HEK293 (cell line): ENCODE data around the gene OR2V1.

ENCODE experiments used
- CTCF ChIA-PET: fragments of 350-600 bp; formaldehyde crosslinking; extraction: SDS; loops from one replicate; lab custom pipeline; 2021; ENCODE audit warnings: antibody characterized with exemption; lab: Yijun Ruan, JAX
- POLR2A ChIA-PET: fragments of 300-600 bp; formaldehyde crosslinking; extraction: SDS; loops from one replicate; lab custom pipeline; 2020; ENCODE audit warnings: antibody characterized with exemption, inconsistent platforms; lab: Yijun Ruan, JAX
- H3K27ac ChIP-seq: fragments of 200-500 bp; sonication (Bioruptor generic); 2 replicates; pipeline ENCODE4 v1.5.1; 2014; ENCODE audit warnings: low read depth, low read length, control low read depth, inconsistent platforms; ENCODE audit errors: extremely low read depth
- H3K36me3 ChIP-seq, 2 experiments: fragments of 200-500 bp in 1 of 2; sonication (Bioruptor generic) in 1 of 2; 1 replicate in 1 of 2; 2 replicates in 1 of 2; pipeline ENCODE4 v1.5.1; 2014 to 2017; ENCODE audit warnings: inconsistent platforms in 2 of 2, low read length in 2 of 2; ENCODE audit not compliant: control insufficient read depth in 2 of 2, insufficient read depth in 1 of 2
- H3K4me1 ChIP-seq: fragments of 200-500 bp; sonication (Bioruptor generic); 2 replicates; pipeline ENCODE4 v1.5.1; 2014; ENCODE audit warnings: mild to moderate bottlenecking, low read length, inconsistent platforms; ENCODE audit not compliant: control insufficient read depth, insufficient read depth
- H3K4me3 ChIP-seq: 2 replicates; pipeline ENCODE4 v1.5.1; 2011; ENCODE audit warnings: low read depth, mild to moderate bottlenecking, control low read depth, low read length, moderate library complexity
- H3K9me3 ChIP-seq: fragments of 200-500 bp; sonication (Bioruptor generic); 2 replicates; pipeline ENCODE4 v1.5.1; 2014; ENCODE audit warnings: low read depth, low read length, inconsistent platforms; ENCODE audit not compliant: control insufficient read depth, insufficient read depth
- KLF1 ChIP-seq: fragments of 450-650 bp; formaldehyde crosslinking; IDR thresholded peaks from 2 replicates; pipeline ENCODE4 v1.5.1; 2016; ENCODE audit warnings: missing biosample characterization, missing genetic modification characterization
- MZF1 ChIP-seq: fragments of 450-650 bp; formaldehyde crosslinking; IDR thresholded peaks from 2 replicates; pipeline ENCODE4 v1.5.1; 2017; ENCODE audit warnings: missing biosample characterization, missing genetic modification characterization, borderline replicate concordance
- SCRT2 ChIP-seq: fragments of 450-650 bp; formaldehyde crosslinking; IDR thresholded peaks from 2 replicates; pipeline ENCODE4 v1.5.1; 2016; ENCODE audit warnings: missing biosample characterization, missing genetic modification characterization
- YY2 ChIP-seq: fragments of 450-650 bp; formaldehyde crosslinking; IDR thresholded peaks from 2 replicates; pipeline ENCODE4 v1.5.1; 2016; ENCODE audit warnings: missing biosample characterization, missing genetic modification characterization
- ZBTB21 ChIP-seq: fragments of 450-650 bp; formaldehyde crosslinking; IDR thresholded peaks from 2 replicates; pipeline ENCODE4 v1.5.1; 2017; ENCODE audit warnings: missing biosample characterization, missing genetic modification characterization
- ZBTB48 ChIP-seq: fragments of 450-650 bp; formaldehyde crosslinking; IDR thresholded peaks from 2 replicates; pipeline ENCODE4 v1.5.1; 2016; ENCODE audit warnings: missing biosample characterization, missing genetic modification characterization
- ZFP3 ChIP-seq: fragments of 450-650 bp; formaldehyde crosslinking; IDR thresholded peaks from 2 replicates; pipeline ENCODE4 v1.5.1; 2016; ENCODE audit warnings: low read depth, missing biosample characterization, missing genetic modification characterization
- ZFP37 ChIP-seq: fragments of 450-650 bp; formaldehyde crosslinking; IDR thresholded peaks from 2 replicates; pipeline ENCODE4 v1.5.1; 2016; ENCODE audit warnings: missing biosample characterization, missing genetic modification characterization
- ZFP69B ChIP-seq: fragments of 450-650 bp; formaldehyde crosslinking; IDR thresholded peaks from 2 replicates; pipeline ENCODE4 v1.5.1; 2016; ENCODE audit warnings: missing biosample characterization, missing genetic modification characterization
- ZNF138 ChIP-seq: fragments of 450-650 bp; formaldehyde crosslinking; IDR thresholded peaks from 2 replicates; pipeline ENCODE4 v1.5.1; 2016; ENCODE audit warnings: missing biosample characterization, missing genetic modification characterization, borderline replicate concordance
- ZNF202 ChIP-seq: fragments of 450-650 bp; formaldehyde crosslinking; IDR thresholded peaks from 2 replicates; pipeline ENCODE4 v1.5.1; 2016; ENCODE audit warnings: missing biosample characterization, missing genetic modification characterization, borderline replicate concordance
- ZNF248 ChIP-seq: fragments of 450-650 bp; formaldehyde crosslinking; IDR thresholded peaks from 2 replicates; pipeline ENCODE4 v1.5.1; 2017; ENCODE audit warnings: missing biosample characterization, missing genetic modification characterization
- ZNF350 ChIP-seq: fragments of 450-650 bp; formaldehyde crosslinking; IDR thresholded peaks from 2 replicates; pipeline ENCODE4 v1.5.0; 2017; ENCODE audit warnings: missing biosample characterization, mild to moderate bottlenecking, missing genetic modification characterization
- ZNF37A ChIP-seq: fragments of 450-650 bp; IDR thresholded peaks from 2 replicates; pipeline ENCODE4 v1.5.1; 2018; ENCODE audit warnings: missing biosample characterization, missing genetic modification characterization
- ZNF510 ChIP-seq: fragments of 450-650 bp; formaldehyde crosslinking; IDR thresholded peaks from 2 replicates; pipeline ENCODE4 v1.5.1; 2018; ENCODE audit warnings: mild to moderate bottlenecking, missing genetic modification characterization, missing biosample characterization; ENCODE audit not compliant: insufficient replicate concordance
- ZNF664 ChIP-seq: fragments of 450-650 bp; formaldehyde crosslinking; IDR thresholded peaks from 2 replicates; pipeline ENCODE4 v1.5.1; 2016; ENCODE audit warnings: missing biosample characterization, missing genetic modification characterization
- ZNF670 ChIP-seq: fragments of 450-650 bp; formaldehyde crosslinking; IDR thresholded peaks from 2 replicates; pipeline ENCODE4 v1.5.1; 2016; ENCODE audit warnings: missing biosample characterization, missing genetic modification characterization, low read depth
- TF ChIP-seq, protein P1 (sequence below): fragments of 450-650 bp; formaldehyde crosslinking; IDR thresholded peaks from 2 replicates; pipeline ENCODE4 v1.5.1; 2016; ENCODE audit warnings: missing biosample characterization, missing genetic modification characterization
- TF ChIP-seq, protein P2 (sequence below): fragments of 450-650 bp; formaldehyde crosslinking; IDR thresholded peaks from 2 replicates; pipeline ENCODE4 v1.5.1; 2016; ENCODE audit warnings: missing biosample characterization, missing genetic modification characterization
- TF ChIP-seq, protein P3 (sequence below): fragments of 450-650 bp; formaldehyde crosslinking; IDR thresholded peaks from 2 replicates; pipeline ENCODE4; 2016; ENCODE audit warnings: missing biosample characterization, missing genetic modification characterization

Gene OR2V1

DNA sequence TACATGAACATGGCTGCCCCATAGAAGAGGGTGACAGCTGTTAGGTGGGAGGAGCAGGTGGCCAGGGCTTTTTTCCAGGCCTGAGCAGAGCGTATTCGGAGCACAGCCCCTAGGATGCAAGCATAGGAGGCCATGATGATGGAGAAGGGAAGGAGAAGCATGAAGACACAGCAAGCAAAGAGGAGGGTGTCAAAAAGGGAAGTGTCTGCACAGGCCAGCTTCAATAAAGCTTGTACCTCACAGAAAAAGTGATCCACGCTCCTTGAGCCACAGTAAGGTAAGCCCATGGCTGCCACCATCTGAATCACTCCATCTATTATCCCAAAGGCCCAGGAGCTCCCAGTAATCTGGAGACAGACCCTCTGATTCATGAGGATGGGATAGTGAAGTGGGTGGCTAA lies 6.4 kb downstream of the OR2V1 start:
- no peak overlapping the region for H3K27ac ChIP-seq
- H3K36me3 ChIP-seq, result no peaks in the 10 kb centered on the region
- H3K4me1 ChIP-seq, result no peaks in the 10 kb centered on the region
- no peak for TF ChIP-seq SCRT2 (tag by site-specific recombination)
- no peak for TF ChIP-seq ZNF37A (tag by site-specific recombination)
- no peak for TF ChIP-seq ZBTB21 (tag by site-specific recombination)
- TF ChIP-seq, protein P1, sequence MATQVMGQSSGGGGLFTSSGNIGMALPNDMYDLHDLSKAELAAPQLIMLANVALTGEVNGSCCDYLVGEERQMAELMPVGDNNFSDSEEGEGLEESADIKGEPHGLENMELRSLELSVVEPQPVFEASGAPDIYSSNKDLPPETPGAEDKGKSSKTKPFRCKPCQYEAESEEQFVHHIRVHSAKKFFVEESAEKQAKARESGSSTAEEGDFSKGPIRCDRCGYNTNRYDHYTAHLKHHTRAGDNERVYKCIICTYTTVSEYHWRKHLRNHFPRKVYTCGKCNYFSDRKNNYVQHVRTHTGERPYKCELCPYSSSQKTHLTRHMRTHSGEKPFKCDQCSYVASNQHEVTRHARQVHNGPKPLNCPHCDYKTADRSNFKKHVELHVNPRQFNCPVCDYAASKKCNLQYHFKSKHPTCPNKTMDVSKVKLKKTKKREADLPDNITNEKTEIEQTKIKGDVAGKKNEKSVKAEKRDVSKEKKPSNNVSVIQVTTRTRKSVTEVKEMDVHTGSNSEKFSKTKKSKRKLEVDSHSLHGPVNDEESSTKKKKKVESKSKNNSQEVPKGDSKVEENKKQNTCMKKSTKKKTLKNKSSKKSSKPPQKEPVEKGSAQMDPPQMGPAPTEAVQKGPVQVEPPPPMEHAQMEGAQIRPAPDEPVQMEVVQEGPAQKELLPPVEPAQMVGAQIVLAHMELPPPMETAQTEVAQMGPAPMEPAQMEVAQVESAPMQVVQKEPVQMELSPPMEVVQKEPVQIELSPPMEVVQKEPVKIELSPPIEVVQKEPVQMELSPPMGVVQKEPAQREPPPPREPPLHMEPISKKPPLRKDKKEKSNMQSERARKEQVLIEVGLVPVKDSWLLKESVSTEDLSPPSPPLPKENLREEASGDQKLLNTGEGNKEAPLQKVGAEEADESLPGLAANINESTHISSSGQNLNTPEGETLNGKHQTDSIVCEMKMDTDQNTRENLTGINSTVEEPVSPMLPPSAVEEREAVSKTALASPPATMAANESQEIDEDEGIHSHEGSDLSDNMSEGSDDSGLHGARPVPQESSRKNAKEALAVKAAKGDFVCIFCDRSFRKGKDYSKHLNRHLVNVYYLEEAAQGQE (tag by site-specific recombination), result no peak
- TF ChIP-seq, protein P2, sequence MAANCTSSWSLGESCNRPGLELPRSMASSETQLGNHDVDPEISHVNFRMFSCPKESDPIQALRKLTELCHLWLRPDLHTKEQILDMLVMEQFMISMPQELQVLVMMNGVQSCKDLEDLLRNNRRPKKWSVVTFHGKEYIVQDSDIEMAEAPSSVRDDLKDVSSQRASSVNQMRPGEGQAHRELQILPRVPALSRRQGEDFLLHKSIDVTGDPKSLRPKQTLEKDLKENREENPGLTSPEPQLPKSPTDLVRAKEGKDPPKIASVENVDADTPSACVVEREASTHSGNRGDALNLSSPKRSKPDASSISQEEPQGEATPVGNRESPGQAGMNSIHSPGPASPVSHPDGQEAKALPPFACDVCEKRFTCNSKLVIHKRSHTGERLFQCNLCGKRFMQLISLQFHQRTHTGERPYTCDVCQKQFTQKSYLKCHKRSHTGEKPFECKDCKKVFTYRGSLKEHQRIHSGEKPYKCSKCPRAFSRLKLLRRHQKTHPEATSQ (tag by site-specific recombination), result no peak
- TF ChIP-seq KLF1, result no peak
- no peak for TF ChIP-seq ZBTB48 (tag by site-specific recombination)
- TF ChIP-seq, protein P3, sequence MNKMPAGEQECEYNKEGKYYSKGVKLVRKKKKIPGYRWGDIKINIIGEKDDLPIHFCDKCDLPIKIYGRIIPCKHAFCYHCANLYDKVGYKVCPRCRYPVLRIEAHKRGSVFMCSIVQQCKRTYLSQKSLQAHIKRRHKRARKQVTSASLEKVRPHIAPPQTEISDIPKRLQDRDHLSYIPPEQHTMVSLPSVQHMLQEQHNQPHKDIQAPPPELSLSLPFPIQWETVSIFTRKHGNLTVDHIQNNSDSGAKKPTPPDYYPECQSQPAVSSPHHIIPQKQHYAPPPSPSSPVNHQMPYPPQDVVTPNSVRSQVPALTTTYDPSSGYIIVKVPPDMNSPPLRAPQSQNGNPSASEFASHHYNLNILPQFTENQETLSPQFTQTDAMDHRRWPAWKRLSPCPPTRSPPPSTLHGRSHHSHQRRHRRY (tag by site-specific recombination), result no peak
- TF ChIP-seq ZNF664, result no peak
- no peak for TF ChIP-seq ZFP69B (tag by site-specific recombination)
- no peak for TF ChIP-seq ZFP37 (tag by site-specific recombination)
- TF ChIP-seq MZF1 (tag by site-specific recombination), result no peak
- TF ChIP-seq ZNF248 (tag by site-specific recombination), result no peak
- TF ChIP-seq ZNF138 (tag by site-specific recombination), result no peak
- TF ChIP-seq ZNF670 (tag by site-specific recombination), result no peak
- TF ChIP-seq YY2 (tag by site-specific recombination), result no peak
- no peaks in the 10 kb centered on the region for H3K9me3 ChIP-seq
- ChIA-PET POLR2A (no interaction called here), CTCF (interaction anchor here (1.2 kb wide), 1 partner anchor 256 kb away, joined by 4 read pairs; no protein-coding TSS in a partner anchor)
- H3K4me3 ChIP-seq, result no peak overlapping the region

DNA sequence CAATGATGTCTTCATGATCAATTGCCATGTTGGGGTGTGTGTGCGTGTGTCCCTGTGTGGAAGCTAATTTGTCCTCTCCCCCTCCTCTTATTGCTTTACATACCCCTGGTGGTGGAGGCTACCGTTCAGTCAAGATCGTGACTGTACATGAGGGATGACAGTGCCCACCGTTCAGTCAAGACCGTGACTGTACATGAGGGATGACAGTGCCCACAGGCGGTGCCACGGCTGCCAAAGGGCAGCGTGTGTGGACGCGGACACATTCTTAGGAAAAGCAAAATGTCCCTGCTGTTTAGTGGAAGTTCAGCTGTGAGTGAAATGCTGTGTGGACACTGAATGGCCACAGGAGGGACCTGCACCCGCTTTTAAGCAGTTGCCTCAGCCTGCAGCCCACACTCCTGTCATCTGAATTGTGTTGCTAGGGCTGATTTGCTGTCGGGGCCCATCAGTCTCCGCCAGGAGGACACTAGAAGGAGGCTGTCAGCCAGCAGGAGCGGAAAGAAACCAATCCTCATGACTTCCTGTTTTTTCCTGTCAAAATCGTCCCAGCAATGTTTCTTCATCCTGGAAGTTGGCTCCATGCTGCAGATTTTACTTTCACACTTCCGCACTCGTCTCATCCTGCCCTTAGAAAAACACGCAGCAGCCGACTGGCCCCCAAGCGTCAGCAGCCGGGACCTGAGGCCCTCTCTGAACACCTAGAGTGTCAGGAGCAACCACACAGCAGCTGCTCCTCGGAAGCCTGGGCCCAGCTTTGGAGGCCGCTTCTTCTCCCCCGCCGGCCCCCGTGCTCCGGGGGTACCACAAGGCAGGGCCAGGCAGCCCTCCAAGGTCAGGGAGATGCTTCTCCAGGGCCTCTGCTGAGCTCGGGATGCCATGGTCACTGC lies 9.1 kb downstream of the OR2V1 start:
- no peaks in the 10 kb centered on the region for H3K4me1 ChIP-seq
- H3K27ac ChIP-seq, result no peak overlapping the region
- CTCF ChIA-PET, result interaction anchor here (0.6 kb wide), 1 partner anchor 38 kb away, joined by 3 read pairs; no protein-coding TSS in a partner anchor
- H3K9me3 ChIP-seq, result no peaks in the 10 kb centered on the region
- POLR2A ChIA-PET, result no interaction called here
- H3K4me3 ChIP-seq, result no peak overlapping the region
- TF ChIP-seq ZNF510 (tag by site-specific recombination), result no peak
- TF ChIP-seq ZFP3, result no peak
- no peak for TF ChIP-seq ZNF350 (tag by site-specific recombination)
- no peak for TF ChIP-seq ZNF202 (tag by site-specific recombination)
- H3K36me3 ChIP-seq, result no peaks in the 10 kb centered on the region
